HepG2 (cell line): Measurements from ENCODE around the gene ARHGAP30. TPM values are rescaled to one million over a fixed set of nuclear protein-coding genes. Genes with fewer than 3 reads are reported as not detected.
A peak's percentile ranks its signal among the peaks of the same experiment; 100 is the strongest.

ENCODE experiments used
- ARID4A ChIP-seq: sonication (generic); formaldehyde crosslinking; IDR thresholded peaks from 2 replicates; pipeline ENCODE4 v1.5.0; 2020; ENCODE audit warnings: mild to moderate bottlenecking, missing genetic modification reagents, borderline replicate concordance
- ATF5 ChIP-seq: sonication (generic); formaldehyde crosslinking; IDR thresholded peaks from 2 replicates; pipeline ENCODE4 v1.4.0; 2020; ENCODE audit warnings: mild to moderate bottlenecking, low read depth, missing genetic modification reagents
- CREB3 ChIP-seq: sonication (generic); formaldehyde crosslinking; IDR thresholded peaks from 2 replicates; pipeline ENCODE4 v1.5.0; 2020; ENCODE audit warnings: missing genetic modification reagents
- GMEB2 ChIP-seq: IDR thresholded peaks from 2 replicates; pipeline ENCODE4 v1.6.1; 2016; ENCODE audit warnings: missing biosample characterization, missing genetic modification reagents, low read depth
- NCOA1 ChIP-seq: sonication (generic); formaldehyde crosslinking; IDR thresholded peaks from 2 replicates; pipeline ENCODE4 v1.9.0; 2021; ENCODE audit warnings: missing genetic modification reagents
- PAXIP1 ChIP-seq: sonication (generic); formaldehyde crosslinking; conservative IDR thresholded peaks from 2 replicates; pipeline ENCODE4 v1.4.0; 2020; ENCODE audit warnings: mild to moderate bottlenecking, missing genetic modification reagents, moderate library complexity
- RARG ChIP-seq: sonication (generic); formaldehyde crosslinking; IDR thresholded peaks from 2 replicates; pipeline ENCODE4 v1.4.0; 2020; ENCODE audit warnings: low read depth, mild to moderate bottlenecking, missing genetic modification reagents
- RFX1 ChIP-seq: fragments of 450-650 bp; IDR thresholded peaks from 2 replicates; pipeline ENCODE4 v1.6.1; 2017
- SRF ChIP-seq: IDR thresholded peaks from 2 replicates; pipeline ENCODE4 v1.6.1; 2011; ENCODE audit warnings: mild to moderate bottlenecking, low read depth, low read length, moderate library complexity
- ZFAT ChIP-seq: sonication (generic); formaldehyde crosslinking; conservative IDR thresholded peaks from 2 replicates; pipeline ENCODE4 v1.8.1; 2023; ENCODE audit warnings: missing genetic modification reagents, inconsistent platforms
- ZNF3 ChIP-seq: IDR thresholded peaks from 2 replicates; pipeline ENCODE4 v1.7.0; 2017; ENCODE audit warnings: inconsistent platforms
- ZNF687 ChIP-seq: sonication (generic); formaldehyde crosslinking; IDR thresholded peaks from 2 replicates; pipeline ENCODE4 v1.5.1; 2020; ENCODE audit warnings: mild to moderate bottlenecking, missing genetic modification reagents, moderate library complexity
- polyA plus RNA-seq, 8 experiments: library from polyadenylated mRNA; depleted of rRNA in 3 of 8; stranded (reverse) in 7 of 8; unstranded in 1 of 8; fragments of >200 nt; fragmentation: Illumina TruSeq in 4 of 8; extraction: Trizol in 4 of 8; gene quantifications; 2 replicates each; pipeline versions ENCODE4 v1.2.1 to v1.2.3, GENCODE V29; 2011 to 2016; ENCODE audit warnings: low read depth in 4 of 8, missing spikeins in 1 of 8, mixed read lengths in 1 of 8; ENCODE audit not compliant: insufficient read depth in 1 of 8
- total RNA-seq, 5 experiments: library from RNA; depleted of rRNA; stranded (reverse); fragments of >200 nt; fragmentation: Illumina TruSeq; extraction: Trizol; gene quantifications; 2 replicates each; pipeline ENCODE4 v1.2.3, GENCODE V29; 2016; ENCODE audit warnings: low read depth in 1 of 5

Gene ARHGAP30
- total and polyA plus RNA-seq, 2 of the 13 experiments (the other 11 are each of a cell fraction or from before 2014, with no cell fraction given), result 0.13 to 0.20 TPM

GRCh38 chr1:161098210-161099068, 28.7 kb upstream of the ARHGAP30 start, which contains the start of gene KLHDC9 (continued):
- TF ChIP-seq PAXIP1 (0 out of 2 replicates have a peak, but pooled peaks have one; percentile 6), ARID4A (CRISPR knock-in tag) (peak; percentile 80), ZFAT (no peak), NCOA1 (CRISPR knock-in tag) (no peak), GMEB2 (no peak), ZNF3 (no peak), ATF5 (CRISPR knock-in tag) (0 out of 2 replicates have a peak, but pooled peaks have one; percentile 19), SRF (no peak), RARG (CRISPR knock-in tag) (no peak), ZNF687 (peak; percentile 79), CREB3 (CRISPR knock-in tag) (no peak), RFX1 (peak; percentile 91)
